ENCODE results near the gene PCDH12.
"Not testable (repeated sequence)": the region's sequence is repeated elsewhere in the genome, so short reads cannot be mapped to it uniquely, and the experiment has no call there.

Gene PCDH12

DNA sequence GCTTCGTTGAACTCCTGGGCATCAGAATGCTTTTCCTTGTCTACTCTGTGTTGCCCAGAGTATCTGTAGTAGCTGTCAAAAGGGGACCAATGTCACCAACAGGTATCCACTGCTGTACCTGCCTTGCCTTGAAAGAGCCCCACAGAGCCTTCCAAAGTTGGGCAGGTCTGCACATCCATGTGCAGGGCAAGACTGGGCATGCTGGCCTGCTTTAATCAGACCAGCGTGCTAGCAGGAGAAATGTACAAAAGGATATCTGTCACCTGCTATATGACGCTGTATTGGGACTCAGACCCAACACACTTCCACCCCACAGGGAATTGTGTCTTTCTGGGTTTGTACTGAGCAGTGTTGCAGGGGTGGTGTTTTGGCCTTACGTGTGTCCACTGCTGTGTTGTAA lies 22.5 kb downstream of the PCDH12 start:
- DNase-seq, result no peak

DNA sequence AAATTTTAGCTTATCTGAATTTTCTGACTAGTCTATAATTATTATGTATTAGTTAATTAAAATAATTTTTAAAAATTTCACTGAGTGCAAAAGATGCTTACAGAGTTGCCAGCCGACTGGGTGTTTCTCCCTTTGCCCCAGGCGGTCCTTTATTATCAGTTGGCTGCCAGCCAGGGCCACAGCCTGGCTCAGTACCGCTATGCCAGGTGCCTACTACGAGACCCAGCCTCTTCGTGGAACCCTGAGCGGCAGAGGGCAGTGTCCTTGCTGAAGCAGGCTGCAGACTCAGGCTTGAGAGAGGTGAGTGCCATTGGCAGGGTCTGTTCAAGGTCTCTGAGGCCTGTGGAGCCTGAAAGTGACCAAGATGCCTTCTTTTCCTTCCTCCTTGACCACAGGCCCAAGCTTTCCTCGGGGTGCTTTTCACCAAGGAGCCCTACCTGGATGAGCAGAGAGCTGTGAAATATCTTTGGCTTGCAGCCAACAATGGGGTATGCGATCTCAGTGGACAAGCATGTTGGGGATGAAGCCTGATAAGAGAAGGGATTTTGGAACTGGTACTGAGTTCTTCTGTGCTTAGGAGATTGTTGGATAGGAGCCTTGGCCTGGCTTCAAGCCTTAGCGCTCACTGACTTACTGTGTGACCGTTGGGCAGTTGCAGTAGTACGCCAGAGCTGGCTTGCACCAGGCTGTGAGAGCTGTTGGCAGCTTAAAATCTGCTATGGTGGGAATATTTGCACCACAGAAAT lies 23.7 kb downstream of the PCDH12 start:
- no peak for DNase-seq

DNA sequence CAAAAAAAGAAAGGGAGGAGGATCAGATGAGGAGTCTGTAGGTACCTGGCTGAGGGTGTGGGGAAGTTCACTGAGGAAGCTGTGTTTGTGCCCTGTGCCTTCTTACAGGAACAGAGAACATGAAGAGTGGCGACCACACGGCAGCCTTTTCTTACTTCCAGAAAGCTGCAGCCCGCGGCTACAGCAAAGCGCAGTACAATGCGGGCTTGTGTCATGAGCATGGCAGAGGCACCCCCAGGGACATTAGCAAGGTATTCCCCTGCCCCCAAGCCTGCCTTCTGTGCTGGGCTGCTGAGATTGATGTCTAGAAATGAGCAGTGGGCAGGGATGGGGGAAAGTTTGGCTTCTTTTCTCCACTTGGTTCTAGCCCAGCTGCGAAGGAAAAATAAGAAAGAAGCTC lies 24.9 kb downstream of the PCDH12 start:
- DNase-seq, result no peak

DNA sequence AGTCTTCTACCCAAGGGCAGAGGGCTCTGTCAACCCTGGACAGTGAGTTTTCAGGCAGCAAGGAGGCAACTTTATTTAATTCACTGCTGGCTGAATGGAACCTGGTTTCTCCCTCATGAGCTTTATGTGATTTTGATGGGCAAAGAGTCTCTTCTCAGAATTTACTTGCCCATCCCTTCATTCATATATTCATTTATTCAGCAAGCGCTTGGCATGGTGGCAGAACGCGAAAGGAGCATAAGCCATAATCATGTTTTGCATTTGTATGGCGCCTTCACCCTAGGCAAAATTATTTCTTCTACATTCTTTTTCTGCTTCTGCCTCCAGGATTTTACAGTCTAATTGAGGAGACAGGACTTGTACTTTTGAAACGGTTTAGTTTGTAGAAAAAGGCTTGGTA lies 26.3 kb downstream of the PCDH12 start:
- DNase-seq, result no peak

DNA sequence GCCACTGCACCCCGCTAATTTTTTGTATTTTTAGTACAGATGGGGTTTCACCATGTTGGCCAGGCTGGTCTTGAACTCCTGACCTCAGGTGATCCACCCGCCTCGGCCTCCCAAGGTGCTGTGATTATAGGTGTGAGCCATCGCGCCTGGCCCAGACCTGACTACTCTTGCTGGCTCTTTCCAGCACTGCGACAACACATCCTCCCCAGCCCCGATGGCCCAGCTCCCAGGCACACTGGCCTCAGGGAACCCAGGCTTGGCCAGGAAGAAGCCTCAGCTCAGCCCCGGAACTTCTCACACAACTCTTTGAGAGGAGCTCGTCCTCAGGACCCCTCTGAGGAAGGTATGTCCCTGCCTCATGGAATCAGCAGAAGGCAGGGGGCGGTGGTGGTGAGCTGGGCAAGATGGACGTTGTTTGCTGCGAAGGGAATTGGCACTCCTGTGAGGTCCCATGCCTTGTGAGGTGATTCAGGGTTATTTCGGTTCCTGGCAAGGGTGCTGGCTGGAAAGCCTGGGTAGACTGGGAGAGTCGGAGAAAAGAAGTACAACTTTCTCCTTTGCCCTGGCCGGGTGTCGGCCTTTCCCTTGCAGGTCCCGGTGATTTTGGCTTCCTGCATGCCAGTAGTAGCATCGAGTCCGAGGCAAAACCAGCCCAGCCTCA lies 28.5 kb downstream of the PCDH12 start:
- no peak for DNase-seq

DNA sequence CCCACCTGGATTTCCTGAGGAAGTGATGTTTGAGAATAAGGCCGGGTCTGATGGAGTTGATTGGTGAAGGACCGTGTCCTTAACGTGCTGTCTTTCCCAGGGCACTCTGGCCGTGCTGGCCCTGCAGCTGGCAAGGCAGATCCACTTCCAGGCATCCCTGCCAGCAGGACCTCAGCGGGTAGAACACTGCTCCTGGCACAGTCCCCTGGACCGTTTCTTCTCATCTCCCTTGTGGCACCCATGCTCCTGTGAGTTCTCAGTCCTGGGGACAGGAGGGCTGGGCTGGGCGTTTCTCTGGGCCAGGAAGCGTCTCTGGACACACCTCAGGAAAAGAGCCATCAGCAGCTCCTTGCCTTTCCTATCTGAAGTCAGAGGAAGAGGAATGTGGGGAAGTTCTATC lies 30.0 kb downstream of the PCDH12 start:
- no peak for DNase-seq

DNA sequence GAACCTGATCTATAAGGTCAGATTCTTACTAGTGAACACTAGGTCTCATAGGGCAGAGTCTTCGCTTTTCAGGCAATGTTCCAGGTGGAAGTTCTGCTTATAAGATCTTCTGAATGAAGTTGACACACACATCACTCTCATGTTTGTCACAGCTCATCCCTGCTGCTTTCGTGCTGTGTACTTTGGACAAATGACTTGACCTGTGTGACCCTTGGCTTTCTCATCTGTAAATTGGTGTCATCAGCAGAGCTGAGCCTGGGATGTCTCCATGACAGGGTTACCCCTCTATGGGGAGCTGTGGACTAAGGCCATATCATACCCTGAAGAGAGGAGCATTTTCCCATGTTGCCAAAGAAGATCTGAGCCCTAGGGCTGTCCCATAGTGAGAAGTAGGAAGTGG lies 31.6 kb downstream of the PCDH12 start:
- DNase-seq, result no peak

DNA sequence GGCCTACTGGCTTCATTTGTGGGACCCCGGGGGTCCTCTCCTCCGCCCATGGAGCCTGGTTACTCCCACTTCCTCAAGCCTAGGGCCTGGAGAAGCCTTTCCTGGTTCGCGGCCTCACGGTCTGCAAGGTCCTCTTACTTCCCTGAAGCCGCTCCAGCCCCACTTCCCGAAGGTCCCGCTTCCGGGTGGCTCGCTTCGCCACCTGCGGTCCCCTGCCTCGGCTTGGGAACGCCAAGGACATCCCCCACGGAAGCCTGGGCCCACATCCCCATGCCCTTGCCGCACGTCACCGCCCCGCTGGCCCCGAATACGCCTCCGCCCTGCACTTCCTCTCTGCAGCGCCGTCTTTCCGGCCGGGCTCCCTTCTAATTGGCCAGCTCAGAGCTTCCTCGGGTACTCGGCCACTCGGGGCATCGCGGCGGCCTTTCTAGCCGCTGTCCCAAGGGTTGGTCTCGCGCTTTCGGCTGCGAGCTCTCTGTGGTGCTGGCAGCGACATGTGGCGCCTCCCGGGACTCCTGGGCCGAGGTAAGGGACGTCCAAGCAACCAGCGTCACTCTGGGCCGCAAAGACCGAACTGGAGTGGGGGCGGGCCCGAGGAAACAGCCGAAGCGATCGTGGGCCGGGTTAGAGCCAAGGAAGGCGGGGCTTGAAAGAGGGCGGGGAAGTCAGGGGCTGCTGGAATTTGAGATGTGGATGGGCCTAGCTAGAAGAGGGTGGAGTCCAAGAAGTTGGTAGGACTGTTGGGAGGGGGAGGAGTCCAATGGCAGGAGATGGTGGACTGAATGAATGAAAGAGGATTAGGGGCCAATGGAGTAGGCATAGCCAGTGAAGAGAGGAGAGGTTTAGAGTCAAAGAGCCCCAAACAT lies 34.3 kb downstream of the PCDH12 start, which contains the start of gene DELE1:
Gene DELE1, plus strand, starts transcription at position 424 of the 866 bp plus-strand sequence. Its CDS starts 71 bp downstream, at position 495.
- DNase-seq, result peak; percentile 96

DNA sequence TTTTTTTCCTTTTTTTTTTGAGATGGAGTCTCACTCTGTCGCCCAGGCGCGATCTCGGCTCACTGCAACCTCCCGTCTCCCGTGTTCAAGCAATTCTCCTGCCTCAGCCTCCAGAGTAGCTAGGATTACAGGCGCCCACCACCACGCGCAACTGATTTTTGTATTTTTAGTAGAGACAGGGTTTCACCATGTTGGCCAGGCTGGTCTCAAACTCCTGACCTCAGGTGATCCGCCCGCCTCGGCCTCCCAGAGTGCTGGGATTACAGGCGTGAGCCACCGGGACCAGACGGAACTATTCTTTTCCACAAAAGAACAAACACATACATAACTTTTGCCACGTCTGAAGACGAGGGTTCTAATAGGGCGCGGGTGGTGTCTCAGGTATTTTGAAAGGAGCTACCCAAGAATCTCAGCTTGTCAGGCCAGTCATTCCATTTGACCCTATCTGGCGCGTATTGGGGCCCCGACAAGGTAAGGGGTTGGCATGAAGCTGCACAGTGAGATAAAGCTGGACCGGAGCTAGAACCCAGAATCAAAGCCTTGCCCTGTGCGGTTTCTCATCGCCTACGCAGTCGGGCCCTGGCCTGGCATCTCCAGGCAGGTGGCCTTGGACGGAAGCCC lies 35.1 kb downstream of the PCDH12 start:
- DNase-seq, result not testable (repeated sequence)

DNA sequence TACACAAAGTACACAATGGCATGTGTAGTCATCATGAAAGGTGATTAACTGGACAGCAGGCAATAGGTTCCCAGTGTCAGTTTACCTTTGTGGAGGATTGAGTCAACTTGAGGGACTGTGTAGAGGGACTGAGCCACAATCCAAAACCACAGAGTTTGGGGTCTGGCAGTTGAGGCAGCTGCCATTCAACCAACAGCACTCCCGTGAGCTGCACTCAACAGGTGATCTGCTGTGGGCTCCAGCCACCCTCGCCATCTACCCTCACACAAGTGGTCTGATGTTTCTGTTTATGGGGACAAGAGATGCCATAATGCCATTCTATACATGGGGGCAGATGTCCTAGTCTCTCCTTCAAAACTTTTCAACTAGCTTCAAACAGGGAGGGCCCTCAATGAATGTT lies 37.2 kb downstream of the PCDH12 start:
- DNase-seq, result no peak

DNA sequence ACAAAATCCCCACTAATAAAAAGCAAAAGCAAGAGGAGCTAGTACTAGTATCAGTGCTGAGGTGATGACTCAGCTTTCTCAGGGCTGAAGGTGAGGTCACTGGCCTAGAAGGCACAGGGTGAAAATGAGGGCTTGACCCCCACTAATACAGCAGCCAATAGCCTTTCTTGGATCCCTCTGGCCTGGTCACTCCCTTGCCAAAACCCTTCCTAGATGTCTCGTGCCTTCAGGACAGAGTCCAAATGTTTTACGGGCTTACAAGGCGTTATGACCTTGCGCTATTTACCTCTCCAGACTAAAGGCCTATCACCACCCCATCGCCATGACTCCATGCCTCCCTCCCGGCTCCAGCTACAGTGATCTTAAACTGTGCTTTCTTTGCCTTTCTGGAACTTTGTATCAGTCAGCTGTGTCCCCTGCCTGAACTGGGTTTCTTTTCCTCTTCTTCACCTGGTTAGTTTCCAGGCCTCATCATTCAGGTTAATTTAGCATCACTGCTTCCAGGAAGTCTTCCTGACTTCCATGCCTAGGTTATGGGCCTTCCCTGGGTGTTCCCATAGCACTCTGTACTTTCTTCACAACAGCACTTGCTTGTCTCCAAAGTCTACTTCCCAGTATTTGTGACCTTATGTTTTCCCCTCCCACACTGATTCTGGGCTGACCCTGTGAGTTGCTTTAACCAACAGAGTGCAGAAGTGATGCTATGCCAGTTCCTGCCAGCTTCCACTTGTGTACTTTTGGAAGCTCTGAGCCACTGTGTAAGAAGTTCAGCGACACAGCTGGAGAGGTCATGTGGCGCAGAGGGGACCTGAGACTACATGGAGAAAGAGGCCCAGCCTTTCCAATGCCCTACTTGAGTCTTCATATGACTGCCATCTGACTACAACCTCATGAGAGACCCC lies 38.5 kb downstream of the PCDH12 start:
- DNase-seq, result no peak

DNA sequence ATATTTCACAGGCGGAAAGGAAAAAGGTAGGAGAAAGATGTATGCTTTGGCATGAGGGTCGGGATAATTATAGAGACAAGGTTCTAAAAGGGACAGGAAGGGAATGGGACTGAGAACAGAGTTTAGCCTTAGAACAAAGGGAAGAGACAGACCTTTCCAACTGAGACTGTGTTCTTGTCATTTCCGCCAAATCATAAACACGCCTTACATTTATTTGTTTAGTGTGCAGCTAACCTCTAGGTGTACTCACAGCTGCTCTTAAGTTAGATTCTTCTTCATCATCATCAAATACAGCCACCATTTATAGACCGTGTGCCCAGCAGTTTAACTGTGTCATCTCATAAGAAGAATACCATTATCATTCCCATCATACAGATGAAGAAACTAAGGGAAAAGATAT lies 40.2 kb downstream of the PCDH12 start:
- DNase-seq, result no peak

DNA sequence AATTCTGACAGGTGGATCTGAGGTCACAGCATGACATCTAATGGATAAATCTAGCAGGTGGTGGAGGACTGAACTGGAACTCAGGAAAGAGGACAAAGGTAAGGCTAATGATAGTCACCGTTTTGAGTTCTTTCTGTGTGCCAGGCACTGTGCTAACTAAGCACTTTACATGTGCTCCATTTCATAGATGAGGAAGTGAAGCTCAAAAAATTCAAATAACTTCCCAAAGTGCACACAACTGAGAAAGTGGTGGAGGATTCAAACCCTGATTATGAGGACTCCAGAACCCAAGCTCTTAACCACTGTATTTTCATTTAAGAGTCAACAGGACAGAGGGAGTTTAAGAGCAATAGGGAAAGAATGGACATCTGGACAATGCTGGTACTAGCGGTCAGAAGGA lies 41.5 kb downstream of the PCDH12 start:
- no peak for DNase-seq

DNA sequence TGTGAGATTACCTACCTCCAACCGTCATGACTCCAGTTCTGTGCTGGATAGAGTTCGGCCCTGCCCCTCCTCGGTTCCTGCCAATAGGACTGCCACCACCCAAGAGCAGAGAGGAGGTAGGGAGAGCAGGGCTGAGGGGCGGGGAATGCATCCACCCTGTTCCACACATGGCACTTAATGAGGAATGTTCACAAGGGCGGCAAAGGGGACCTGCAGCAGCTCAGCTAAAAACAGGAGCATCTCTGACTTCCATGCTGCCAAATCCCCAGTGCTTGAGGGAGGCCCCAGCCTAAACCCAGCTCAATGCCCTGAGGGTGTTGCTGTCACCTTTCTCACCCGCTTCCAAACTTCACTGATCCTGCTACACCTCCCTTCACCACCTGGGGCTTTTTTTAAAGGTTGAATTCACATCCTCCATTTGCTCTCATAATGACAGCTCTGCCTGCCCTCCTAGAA lies 42.1 kb downstream of the PCDH12 start:
- DNase-seq, result no peak

DNA sequence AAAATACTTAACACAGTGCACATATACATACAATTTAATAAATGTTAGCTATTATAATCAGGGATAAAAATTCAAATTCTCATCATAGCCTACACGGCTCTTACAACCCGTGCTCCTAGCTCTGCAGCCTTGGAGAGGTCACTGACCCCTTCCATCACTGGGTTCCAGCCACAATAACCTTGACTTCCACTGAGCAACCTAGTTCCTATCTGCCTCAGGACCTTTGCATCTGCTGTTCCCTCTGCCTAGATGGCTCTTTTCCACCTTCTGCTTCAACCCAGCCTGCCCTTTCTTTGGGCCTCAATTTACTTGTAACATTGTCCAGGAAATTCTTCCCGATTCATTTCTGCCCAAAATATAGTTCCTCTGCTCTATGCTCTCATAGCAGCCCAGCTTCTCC lies 43.2 kb downstream of the PCDH12 start:
- DNase-seq, result no peak

DNA sequence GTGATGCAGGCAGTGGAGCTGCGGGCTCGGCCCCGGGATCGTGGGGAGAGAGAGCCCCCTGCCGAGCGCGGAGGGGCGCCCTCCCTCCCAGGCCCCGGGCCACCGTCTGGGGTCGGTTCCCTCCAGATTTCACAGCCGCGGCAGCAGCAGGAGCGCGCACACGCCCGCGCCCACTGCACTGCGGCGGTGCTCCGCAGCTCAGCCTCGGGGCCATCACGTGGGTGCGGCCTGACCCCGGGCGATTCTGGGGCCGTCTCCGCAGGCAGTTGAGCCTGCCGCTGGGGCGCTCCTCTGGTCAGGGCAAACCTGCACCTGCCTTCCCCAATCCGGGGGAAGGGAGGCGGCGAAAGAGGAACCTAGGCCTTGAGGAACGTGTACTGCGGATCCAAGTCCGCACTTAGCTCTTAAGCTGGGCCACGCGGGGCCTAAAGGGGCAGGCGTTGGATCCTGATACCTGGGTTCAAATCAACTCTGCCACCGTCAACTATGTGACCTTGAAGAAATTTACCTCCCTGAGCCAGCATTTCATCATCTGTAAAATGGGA lies 43.7 kb downstream of the PCDH12 start:
- DNase-seq, result peak; percentile 46

DNA sequence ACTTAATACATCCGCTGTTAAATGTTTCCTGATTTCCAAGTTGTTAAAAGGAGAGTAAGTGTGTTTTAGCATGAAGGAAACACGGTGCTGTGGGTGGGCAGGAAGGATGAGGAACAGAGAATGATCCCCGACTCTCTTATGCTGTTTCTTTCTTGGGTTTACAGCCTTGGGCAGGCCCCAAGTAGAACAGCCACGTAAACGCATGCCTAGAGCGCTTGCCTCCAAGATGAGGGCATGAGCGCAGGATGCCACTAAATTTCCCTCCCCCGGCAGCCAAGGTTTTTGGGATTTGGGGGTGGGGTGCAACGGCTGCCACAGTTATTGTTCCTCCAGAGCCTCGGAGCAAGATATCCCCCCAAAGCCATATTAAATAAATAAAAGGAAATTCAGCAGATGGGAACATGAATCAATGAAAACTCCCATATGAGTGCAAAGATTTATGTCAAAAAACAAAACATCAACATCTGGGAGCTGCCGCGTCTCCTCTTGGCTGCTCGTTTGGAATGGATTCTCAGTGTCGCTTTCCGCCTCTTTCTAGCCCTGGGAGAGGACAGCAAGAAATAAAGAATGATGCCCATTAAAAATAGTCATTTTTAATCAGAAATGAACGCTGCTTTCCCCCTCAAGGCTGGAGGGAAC lies 44.3 kb downstream of the PCDH12 start:
- no peak for DNase-seq

DNA sequence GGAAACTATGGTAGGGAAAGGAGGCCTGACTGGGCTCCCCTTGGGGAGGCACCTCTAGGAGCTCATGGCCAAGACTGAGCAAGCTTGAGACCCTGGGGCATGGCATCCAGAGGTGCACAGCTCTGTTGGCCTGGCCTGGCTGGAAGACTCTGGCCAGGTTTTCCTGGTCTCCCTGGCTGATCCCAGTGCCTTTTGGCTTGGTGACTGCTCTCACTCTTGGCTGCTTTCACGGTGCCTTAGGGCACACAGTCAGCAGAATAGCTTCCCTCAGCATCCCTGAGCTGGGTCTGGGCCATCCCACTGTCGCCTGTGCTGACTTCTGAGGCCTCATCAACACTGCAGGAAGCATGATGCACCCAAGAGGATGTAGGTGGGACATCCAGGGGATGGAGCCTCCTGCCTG lies 47.7 kb downstream of the PCDH12 start:
- no peak for DNase-seq

DNA sequence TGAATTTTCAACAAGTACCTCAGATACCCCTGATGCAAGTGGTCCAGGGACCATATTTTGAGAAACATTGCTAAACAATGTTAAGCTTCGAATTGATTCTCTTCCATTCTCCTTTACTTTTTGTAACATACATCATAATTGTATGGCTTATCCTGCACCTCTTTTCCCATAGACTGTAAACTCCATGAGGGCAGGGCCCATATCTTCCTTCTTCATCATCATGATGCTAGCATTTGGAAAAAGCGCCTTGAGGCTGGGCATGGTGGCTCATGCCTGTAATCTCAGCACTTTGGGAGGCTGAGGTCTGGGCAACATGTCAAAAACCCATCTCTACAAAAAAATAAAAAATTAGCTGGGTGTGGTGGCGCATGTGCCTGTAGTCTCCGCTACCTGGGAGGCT lies 48.8 kb downstream of the PCDH12 start:
- no peak for DNase-seq

DNA sequence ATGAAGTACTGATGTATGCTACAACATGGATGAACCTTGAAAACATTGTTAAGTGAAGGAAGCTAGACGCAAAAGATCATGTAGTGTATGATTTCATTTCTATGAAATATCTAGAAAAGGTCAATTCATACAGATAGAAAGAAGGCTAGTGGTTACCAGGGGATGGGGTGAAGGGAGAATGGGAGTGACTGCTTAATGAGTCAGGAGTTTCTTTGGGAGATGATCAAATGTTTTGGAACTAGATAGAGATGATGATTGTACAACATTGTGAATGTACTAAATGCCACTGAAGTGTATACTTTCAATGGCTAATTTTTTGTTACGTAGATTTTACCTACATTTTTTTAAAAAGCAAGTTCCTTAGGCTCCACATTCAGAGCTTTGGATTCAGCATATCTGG lies 49.2 kb downstream of the PCDH12 start:
- no peak for DNase-seq

DNA sequence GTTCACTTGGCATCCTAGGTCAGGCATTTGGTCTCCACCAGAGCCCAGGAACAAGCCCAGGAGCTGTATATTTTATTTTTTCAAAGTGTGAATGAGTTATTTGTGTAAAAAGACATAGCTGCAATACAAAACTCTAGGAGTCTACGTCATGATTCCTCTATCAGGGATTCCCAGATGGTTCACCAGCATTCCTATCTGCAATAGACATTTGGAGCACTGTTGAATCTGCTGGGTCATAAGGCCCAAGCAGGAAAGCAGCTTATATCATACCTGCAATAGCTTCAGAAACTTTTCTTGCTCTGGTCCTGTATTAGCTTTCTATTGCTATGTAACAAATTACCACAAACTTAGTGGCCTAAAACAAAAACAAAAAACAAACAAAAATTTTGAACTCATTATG lies 51.0 kb downstream of the PCDH12 start:
- DNase-seq, result no peak

All from femur (tissue), 1 donor.